Stimulated activated CD4-positive, alpha-beta T cell treated with anti-CD3 and anti-CD28 coated beads, Interleukin-15, amount 100 ng/mL, for 1 hour (primary cell): ENCODE data around the gene TMEM198.

ENCODE experiments used
- DNase-seq, 2 donors: peaks; one replicate each; pipeline ENCODE4 v3.0.0-alpha.2; 2020; ENCODE audit warnings: low read depth in 1 of 2, low spot score in 1 of 2

The TMEM198 gene

DNA sequence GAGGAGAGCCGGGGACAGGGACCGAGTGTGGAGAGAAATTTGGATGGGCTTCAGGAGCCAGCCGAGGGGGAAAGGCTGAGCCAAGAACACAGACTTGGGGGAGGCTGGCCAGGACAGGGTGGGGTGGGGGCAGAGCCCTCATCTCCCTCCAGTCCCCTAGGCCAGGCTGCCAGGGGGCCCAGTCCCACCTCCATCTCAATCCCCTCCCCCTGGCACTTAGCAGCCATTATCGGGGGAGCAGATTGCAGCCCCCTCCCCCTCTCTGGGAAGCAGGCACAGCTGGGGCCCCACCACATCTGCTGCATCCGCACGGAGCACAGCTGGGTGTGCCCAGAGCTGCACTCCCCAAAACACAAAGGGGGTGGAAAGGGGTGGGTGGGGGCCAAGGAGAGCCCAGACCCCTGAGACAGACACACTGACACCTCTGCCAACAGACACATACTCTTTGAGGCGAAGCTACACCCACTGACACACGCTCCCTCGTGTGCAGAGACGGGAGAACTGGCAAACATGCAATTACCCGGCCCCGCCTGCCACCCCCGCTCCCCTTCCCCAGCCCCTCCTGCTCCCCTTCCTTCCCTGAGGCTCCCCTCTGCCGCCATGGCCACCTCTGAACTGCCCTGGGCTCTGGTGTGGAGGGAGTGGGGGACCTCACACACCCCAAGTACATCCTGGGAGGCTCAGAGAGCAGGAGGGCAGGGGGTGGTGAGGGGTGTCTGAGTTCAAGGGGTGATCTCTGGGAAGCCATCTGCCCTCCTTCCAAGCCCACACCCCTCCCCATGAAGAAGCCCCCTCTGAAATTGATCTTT, 34.7 kb upstream of the TMEM198 start:
- no peak for DNase-seq

DNA sequence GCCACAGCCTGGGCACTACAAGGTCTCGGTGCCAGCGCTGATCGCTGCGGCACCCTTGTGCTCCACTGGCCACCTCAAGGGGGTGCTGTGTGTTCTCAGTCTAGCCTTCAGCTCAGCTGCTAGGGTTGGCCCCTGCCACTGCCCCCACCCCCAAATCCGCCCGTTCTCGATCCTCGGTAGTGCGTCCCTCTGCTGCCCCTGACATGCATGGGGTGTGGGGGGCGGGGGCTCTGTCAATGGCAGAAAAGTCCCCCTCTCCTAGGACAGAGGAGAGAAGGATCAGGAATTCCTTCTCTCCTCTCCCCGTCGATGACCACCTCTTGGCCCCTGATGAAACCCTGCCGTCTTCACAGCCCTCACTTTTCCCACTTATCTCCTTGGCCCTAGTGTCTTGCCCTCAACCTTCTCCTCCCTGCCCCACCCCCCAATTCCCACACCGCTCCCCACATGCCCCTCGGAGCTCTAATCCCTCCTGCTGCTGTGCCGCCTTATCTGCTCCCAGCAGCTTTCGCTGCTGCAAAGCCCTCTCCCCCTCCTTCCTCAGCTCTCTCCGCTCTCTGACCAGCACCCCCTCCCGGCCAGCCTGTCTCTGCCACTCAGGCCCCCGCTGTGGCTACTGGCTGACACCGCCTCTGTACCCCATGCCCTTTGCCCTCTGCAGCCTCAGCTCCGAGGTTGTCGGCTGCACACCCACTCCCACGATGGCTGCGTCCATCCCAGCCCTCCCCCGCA, 33.9 kb upstream of the TMEM198 start:
- peak; percentile 19 to 37 for DNase-seq

DNA sequence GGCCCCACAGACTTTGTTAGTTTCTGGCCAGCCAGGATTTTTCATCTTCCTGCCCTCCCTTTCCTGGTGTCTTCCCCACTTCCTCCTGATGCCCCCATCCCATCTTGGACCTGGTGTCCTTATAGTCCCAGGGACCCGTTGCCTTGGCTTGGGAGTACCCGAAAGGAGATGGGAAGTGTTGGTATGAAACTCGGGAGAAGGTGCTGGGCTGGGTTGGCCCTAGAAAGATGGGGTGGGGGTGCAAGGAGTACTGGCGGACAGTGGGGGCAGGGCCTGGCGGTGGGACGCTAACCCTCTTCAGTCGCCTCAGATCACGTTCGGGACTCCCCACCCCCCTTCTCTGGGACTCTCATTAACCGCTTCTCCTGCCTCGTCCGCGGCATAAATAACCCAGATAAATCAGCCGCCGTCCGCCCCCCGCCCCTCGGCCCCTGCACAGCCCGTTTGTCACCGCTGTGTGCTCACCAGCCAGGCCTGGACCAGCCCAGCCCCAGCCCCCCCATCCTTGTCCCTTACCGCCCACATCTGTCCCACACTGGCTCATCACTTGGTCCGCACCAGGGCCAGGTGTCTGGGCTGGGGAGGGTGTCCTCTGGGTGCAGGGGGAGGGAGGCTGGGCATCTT, 33.2 kb upstream of the TMEM198 start:
- no peak for DNase-seq

GRCh38 chr2:219511547-219512325, 32.1 kb upstream of the TMEM198 start:
- DNase-seq = no peak

DNA sequence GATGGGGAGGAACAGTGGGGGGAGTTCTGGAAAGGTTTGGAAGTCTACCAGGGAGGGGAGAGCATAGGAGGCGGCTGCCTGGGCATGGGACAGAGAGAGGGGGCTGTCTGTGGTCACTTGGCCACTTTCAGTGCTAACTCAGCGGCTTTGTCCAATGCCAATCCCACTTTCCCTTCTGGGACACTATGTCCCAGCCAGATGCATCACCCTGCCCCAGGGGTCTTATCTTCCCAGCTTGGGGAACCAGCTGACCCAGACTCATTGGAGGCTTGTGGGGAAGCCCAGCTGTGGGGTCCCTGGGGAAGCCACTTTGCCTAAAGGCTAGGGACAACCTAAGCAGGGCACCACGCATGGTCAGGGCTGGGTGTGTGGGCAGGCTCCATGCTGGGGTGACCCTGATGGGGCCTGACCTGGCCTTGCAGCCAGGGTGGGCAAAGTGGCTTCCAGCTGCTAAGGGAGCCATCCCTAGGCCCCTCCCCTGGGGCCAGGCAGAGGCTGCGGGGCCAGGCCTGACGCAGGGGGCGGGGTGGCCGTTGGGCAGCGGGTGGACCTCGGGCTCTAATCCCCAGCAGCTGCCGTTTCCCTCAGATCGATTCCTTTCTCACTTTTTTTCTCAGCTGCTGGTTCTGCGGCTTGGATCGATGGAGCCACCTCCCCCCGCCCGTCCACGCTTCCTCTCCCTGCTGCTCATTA, 31.2 kb upstream of the TMEM198 start:
- no peak for DNase-seq

- no peak for DNase-seq
Observed at GRCh38 chr2:219513787-219514186, 30.0 kb upstream of the TMEM198 start.

- no peak for DNase-seq
Observed at GRCh38 chr2:219514196-219514761, 29.5 kb upstream of the TMEM198 start, which contains the start of gene ASIC4. Gene ASIC4, plus strand, starts transcription at chr2:219514482. Its CDS starts 243 bp downstream, at chr2:219514725.

GRCh38 chr2:219514836-219515235, 29.0 kb upstream of the TMEM198 start:
- DNase-seq = no peak

DNA sequence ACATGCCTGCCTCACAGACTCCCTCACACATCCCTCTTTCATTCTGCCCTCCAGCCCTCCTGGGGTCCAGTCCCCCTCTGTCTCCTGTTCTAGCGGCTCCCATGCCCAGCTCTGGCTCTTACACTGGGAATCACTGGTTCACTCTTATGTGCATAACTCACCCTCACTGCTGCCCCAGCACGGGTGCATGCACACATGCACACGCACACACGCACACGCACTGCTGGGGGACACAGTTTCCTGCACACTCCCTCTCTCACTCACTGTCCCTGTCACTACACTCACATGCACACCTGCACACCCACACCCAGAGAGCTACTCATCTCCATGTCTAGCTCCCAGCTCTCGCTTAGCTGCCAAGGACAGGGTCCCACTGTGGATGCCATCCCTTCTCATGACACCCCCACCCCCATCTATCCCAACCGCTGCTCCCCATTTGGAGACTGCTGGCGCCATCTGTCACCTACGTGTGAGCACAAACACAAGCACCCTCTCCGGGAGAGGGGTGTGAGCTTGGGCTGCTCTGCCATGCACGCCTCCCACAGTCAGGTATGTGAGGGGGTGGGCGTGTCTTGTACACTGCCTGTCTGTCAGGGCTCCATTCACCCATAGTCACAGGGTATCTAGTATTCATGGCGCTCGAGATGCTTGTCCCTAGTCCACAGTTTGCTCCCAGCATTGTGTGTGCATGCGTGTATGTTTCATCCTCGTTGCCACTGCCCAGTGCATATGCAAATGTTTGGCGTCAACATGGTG, 27.8 kb upstream of the TMEM198 start:
- no peak for DNase-seq

DNA sequence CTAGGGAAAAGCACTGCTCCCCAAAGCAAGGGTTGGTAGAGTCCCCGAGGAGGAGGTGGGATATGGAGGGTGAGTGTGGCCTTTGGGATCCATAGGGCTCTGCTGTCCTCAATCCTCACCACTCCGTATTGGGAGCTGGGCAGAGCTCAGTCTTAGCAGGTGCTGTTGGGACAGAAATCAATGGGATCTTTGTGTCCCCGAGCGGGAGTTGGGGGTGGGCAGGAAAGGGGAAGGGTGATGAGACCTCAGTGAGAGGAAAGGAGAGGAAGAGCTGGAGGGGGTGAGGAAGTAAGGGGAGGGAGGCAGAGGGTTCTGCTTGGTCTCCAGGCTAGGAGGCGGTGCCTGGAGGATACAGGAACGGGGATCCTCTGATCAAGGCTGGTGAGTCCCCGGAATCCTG, 26.9 kb upstream of the TMEM198 start:
- DNase-seq = no peak

DNA sequence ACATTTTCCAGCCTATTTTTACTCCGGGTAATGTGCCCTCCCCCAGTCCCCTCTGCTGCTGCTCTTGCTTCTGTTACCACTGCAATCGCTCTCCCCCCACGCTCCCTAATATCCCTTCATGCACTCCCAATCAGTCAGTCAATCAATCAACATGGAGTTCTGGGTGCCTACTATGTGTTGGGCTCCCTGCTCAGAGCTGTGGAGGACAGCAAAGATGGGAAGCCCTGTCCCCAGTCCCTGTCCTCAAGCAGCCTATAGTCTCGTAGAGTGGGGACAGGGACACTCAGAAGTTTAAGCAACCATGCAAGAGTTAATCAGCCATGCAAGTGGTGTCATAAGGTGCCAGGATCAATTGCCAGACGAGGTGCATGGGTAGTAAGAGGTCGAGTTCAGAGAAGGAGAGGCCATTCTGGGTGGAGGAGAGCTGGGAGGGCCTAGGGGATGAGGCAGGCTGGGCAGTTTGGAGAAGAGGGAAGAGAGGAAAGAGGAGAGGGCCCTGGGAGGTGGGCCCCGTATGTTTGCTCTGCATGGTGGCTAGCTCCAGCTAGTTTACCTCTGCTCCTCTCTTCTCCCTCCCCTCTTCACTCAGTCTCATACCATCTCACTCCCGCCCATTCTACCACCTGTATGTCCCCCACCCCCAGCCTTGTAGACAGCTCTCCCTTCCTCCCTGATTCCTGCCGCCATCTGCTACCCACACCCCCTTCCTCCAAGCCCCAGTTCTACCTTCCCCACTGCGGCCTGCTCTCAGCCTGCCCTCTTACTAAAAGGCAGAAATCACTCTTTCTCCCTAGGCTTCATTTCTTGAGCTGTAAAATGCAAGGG, 25.7 kb upstream of the TMEM198 start:
- DNase-seq = no peak

DNA sequence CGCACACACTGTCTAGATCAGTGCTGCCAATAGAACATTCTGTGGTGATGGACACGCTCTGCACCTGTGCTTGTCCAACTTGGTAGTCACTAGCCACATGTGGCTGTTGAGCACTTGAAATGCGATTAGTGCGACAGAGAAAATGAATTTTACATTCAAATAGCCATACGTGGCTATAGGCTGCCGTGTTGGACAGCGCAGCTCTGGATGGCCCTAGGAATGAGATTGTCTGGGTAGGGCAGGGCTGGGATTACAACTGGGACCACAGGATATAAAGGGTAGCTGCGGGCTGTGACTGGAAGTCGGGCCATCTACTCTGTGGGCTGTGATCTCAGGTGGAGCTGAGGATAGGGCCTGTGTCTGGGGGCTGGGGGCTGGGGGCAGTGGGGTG, 24.3 kb upstream of the TMEM198 start:
- DNase-seq = no peak

- DNase-seq = no peak
Observed at GRCh38 chr2:219520079-219520478, 23.7 kb upstream of the TMEM198 start.

GRCh38 chr2:219521066-219521880, 22.6 kb upstream of the TMEM198 start:
- no peak for DNase-seq

GRCh38 chr2:219522111-219523030, 21.5 kb upstream of the TMEM198 start:
- no peak for DNase-seq

DNA sequence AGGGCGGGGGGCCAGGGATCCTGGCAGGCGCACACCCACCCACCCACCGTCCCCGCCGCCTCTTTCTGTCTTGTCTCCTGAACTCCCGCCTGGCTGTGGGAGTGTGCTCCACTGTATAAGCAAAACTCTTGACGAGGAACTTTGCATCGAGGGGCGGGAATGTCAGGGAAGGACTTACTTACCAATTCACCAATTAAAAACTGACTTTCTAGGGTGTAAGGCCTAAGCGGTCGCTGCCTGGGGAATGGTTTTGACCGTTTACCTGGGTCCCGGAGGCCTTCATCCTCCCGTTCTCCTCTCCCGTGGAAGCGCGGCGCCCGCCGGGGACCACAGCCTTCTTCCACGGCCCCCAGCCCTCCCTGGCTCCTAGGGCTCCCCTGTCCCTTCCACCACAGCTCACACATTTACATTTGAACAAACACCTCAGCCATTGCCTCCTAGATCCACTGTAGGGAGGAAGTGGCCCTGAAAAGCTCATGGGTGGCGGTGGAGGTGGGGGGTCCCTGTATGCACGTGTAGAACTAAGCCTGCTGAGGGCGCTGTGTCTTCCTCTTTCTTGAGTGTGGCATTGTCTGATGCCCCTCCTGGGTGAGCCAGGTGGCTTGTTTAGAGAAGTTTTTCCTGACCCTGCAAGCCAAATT, 20.7 kb upstream of the TMEM198 start:
- no peak for DNase-seq
